HG02852 (cell line): ENCODE measurements around the gene ST6GALNAC1.
"Not testable (repeated sequence)": the region's sequence is repeated elsewhere in the genome, so short reads cannot be mapped to it uniquely, and the experiment has no call there.

Experiments
- ATAC-seq: cut with Tn5 transposase; IDR thresholded peaks from one replicate; pipeline ENCODE4 v1.9.1; 2021; ENCODE audit warnings: mild to moderate bottlenecking, moderate library complexity; ENCODE audit not compliant: unreplicated experiment

The ST6GALNAC1 gene

DNA sequence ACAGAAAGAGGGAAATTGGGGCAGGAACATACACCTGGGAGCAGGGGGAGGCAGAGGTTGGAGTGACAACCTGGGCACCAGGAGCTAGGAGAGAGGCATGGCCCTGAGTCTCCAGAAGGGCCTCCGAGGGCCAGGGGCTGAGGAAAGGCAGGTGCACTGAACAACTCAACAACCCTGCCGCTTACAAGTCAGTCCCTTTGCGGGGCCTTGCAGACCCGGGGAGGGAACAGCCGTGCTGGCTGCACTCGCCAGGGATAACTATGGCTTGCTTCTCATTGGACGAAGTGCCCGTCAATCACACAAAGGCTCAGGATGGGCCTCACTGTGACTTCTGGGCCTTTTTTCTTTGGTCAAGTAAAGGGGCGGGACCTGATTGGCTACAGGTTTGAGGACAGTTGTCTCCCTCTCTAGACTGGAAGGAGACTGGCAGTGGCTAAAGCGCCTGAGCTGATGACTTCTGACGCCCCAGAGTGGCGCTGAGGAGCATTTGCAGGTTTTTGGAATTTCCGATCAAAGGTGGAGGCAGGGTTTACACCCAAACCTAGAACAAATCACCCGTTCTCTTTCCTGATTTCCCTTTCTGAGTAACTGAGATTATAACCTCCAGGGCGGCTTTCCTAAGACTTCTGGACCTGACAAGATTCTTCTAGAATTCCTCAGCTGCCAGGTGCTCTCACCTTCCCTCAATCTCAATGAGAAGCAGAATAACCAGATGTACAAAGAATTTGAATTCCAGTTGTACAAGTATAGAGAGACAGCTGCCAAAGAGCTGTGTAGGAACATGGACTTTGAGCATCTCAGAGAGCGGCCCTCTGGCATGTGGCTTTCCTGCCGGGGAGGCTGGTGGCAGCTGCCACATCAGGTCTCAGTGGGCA, 30.3 kb downstream of the ST6GALNAC1 start:
- no peak for ATAC-seq

DNA sequence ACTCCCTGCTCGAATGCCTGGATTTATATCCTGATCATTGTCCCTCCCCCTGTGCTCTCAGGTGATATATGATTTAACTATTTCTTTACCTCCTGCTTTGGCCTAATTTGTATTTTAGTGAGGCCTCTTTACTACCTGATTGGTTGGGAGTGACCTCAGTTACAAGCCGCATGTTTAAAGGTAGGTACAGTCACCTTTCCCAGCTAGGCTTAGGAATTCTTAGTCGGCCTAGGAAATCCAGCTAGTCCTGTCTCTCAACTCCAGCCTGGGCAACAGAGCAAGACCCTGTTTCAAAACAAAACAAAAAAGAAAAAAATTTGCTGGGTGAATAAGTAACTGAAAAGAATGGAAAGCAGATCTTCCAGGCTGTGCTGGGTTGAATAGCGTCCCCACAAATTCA, 31.1 kb downstream of the ST6GALNAC1 start:
- ATAC-seq: no peak

DNA sequence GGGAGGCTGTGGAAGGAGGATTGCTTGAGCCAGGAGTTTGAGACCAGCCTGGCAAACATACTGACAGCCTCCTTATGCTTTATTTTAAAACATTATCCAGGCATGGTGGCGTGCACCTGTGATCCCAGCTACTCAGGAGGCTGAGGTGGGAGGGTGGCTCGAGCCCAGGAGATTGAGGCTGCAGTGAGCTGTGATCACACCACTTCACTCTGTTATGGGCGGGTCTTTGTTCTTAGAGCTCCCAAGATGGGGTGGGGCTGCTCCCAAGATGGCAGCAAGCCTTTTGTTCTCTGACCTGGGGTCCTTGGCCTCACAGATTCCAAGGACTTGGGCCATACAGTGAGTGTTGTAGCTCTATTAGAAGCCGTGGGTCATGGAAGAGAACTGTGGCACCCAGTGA, 31.8 kb downstream of the ST6GALNAC1 start:
- no peak for ATAC-seq

DNA sequence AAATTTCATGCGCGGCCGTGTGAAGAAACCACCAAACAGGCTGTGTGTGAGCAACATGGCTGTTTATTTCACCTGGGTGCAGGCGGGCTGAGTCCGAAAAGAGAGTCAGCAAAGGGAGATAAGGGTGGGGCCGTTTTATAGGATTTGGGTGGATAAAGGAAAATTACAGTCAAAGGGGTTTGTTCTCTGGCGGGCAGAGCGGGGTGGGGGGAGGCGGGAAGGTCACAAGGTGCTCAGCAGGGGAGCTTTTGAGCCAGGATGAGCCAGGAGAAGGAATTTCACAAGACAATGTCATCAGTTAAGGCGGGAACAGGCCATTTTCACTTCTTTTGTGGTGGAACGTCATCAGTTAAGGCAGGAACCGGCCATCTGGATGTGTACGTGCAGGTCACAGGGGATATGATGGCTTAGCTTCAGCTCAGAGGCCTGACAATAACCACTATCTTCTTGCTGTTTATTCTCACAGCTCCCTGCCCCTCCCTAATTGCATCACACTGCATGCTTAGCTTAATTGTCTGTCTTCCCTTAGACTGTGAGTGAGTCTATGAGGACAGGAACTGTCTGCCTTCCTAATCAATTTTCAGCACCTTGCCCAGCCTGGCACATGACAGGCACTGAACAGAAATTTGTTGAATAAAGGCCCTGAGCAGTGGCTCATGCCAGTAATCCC, 32.3 kb downstream of the ST6GALNAC1 start:
- ATAC-seq: not testable (repeated sequence)

DNA sequence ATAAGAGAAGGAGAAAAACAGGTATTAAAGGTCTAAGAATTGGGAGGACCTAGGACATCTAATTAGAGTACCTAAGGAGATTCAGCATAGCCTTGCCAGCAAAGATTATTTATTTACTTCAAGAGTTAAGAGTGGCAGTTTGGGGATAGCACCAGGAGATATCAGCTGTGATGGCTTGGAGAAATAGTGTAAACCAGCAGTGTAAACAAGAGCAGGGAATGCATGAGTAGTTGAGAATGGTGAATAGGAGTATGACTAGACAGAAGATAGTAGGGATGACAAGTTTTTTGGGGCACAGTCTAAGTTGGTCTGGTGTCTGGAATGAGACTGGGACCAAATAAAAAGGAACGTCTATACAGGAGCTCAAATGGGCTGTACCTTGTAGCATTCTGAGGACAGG, 36.9 kb downstream of the ST6GALNAC1 start:
- ATAC-seq: not testable (repeated sequence)

DNA sequence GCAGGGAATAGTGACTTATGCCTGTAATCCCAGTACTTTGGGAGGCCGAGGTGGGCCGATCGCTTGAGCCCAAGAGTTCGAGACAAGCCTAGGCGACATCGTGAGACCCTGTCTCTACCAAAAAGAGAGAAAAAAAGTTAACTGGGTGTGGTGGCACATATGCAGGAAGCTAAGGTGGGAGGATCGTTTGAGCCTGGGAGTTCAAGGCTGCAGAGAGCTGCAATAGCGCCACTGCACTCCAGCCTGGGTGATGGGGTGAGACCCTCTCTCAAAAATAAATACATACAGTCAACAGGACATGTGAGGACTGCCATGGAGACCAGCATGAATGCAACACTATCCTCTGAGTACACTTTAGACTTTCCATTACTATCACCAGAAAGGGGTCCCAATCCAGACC, 42.5 kb downstream of the ST6GALNAC1 start:
- no peak for ATAC-seq

DNA sequence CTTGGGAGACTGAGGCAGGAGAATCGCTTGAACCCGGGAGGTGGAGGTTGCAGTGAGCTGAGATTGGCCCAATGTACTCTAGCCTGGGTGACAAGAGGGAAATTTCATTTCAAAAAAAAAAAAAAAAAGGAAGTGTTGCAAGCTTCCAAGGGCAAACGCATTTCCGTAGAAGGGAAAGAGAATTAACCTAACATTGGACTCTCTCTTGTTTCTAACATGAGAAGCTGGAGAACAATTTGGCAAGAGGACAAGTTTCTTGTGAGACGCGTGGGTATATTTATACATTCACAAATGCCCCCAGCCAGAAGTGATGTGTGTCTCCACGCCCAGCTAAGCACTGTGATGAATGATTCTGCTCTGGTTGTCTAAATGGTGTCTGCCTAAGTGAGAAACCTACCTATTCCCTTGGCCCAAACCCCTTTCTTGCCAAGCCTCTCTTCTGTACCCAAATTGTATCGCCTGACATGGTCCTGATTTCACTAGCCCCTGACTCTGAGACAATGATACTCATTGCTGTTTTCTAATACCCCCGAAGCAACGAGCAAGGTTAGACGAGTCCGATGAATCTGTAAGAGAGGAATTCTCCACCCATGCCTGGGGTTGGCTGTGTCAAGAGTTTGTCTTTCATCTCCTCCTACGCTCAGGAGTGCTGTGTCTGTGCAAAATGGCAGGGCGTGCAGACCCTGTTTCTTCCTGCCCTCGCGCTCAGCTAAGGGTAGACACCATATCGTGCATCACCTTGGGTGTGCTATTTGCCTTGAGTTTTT, 43.7 kb downstream of the ST6GALNAC1 start:
- no peak for ATAC-seq

DNA sequence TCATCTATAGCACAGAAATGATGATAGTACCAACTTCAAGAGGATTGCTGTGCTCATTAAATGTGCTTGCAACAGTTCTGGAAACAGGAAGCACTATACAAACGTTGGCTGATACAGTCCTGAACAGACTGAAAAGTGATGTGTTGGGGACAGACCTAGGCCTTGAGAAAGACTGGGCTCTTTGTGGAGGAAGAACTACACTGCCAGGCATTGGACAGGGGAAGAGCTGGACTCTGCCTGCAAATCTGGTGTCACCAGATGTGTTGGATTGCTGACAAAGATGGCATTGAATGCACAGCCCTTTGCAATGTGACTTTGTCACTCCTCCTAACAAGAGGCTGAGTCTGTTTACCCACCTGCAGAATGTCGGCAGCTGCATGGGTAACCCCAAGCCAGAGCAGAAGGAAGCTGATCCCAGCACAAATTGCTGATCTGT, 45.5 kb downstream of the ST6GALNAC1 start:
- ATAC-seq: no peak

DNA sequence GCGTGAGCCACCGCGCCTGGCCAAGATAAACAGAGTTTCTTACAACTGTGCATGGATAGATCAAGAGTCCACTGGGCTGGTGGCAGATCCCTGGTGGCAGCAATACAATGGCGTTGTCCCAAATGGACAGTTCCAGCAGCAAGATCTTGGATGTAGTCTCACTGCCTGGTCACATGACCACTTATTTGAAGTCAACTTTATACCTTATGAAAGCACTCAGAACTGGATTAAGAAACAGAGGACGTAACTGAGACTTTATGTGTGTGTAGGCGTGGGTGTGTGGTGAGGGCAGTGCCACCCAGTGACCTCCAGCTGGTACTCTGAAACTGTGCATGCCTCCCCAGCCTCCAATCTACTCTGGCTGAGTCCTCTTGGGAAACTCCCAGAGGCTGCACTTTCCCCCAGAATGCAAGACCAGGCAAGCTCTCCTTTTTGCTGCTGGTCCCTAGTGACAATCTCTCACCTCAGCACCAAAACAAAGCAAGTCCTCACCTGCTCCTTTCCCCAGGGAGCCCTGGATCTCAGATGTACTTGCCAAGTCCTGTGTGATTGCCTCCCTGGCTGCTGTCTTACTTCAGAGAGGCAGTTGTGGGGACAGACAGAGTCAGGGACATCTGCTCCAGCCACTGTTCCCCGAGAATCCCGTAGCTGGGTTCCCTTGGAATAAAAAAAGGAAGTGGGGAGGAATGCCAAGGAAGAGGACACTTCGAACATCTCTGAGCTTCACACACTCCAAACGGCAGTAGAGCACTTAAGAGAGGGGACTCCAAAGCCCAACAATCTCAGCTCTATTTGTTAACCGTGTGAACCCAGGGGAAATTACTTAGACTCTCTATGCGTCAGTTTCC, 46.2 kb downstream of the ST6GALNAC1 start:
- no peak for ATAC-seq

DNA sequence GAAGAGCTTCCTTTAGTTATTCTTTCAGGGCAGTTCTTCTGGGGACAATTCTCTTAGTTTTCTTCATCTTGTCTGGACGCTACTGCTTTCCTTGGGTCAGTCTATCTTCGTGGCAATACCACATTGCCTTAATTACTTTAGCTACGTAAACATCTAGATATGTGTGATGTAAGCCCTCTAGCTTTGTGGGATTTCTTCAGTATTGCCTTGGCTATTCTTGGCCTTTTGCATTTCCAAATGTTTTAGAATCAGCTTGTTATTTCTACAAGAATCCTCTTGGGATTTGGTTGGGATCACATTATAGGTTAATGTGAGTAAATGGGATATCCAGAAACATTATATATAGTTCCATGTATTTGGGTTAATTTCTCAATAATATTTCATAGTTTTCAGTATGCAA, 48.9 kb downstream of the ST6GALNAC1 start:
- no peak for ATAC-seq

DNA sequence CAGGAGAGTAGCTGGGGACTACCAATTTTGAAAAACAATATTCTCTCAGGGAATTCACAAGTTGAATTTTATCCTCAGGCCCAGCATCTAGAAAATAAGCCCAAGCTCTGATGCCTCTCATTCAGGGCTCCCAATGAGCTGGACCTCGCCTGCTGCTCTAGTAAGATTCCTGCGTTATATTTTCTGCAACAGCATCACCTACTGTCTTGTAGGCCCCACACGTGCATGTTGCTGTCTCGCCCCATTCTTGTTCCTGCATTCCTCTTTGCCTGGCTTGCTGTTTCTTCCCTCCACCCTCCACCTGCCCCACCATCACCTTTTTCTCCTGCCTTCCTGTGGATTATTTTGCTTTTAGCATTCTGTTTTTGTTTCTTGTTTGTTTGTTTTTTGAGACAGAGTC, 49.6 kb downstream of the ST6GALNAC1 start:
- no peak for ATAC-seq

DNA sequence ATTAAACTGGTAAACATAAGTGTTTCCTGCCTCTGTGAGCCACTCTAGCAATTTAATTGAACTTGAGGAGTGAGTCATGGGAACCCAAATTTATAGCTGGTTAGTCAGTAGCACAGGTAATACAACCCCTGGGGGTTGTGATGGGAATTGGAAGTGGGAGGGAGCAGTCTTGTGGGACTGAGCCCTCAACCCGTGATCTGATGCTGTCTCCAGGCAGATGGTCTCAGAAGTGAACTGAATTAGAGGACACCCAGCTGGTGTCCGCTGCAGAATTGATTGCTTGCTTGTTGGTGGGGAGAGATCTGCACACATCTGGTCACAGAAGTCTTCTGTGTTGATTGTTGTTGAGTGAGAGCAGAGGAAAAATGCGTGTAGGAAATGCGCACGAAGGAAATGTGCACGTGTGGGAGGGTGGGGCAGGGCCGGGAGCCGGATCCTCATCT, 50.2 kb downstream of the ST6GALNAC1 start:
- no peak for ATAC-seq

DNA sequence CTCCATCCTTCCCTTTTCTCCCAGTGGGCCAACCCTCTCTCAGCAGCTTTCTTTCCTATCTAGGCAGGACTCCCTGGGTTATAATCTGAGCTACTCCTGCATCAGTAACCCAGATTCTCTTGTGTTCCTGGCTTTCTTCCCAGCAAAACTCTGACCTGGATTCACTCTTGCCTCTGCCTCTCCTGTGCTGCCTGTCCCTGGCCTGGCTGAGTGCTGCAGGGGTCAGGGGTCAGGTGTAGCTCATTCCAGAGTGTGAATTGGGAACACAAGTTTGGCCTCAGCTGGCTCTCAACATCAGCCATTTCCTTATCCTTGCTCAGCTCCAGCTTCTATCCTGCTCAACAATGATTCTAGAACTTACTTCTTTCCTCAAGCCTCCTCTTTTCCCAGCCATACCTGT, 55.4 kb downstream of the ST6GALNAC1 start:
- no peak for ATAC-seq

DNA sequence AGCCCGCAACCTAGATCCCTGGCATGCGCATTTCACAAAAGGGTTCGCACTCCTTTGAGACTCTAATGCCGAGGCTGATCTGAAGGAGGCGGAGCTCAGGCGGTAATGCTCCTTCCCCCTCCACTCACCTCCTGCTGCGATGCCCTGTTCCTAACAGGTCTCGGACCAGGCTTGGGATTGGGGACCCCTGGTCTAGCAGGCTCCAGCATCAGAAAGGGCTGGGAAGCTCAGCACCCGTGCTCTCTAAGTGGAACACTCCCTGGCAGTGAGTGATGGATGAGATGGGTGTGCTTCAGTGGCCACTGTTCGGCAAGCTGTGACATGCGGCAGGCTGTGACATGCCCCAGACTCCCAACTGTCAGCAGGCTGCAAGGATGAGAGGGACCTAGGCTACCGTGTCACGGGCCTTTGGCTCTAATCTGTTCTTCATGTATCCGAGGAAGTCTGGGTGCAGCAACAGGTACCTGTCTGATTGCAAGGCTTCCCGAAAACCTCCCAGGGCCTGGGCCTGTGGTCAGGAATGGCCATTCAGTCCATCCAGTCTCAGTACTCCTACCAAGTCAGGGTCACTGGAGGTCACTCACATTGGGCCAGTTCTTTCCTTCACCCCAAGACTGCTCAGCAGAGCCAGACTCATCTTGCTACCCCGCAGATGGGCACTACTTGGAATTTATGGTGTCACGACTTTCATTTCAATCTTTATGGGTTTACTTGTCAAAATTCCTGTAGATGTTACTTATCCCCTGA, 56.6 kb downstream of the ST6GALNAC1 start:
- ATAC-seq: no peak

DNA sequence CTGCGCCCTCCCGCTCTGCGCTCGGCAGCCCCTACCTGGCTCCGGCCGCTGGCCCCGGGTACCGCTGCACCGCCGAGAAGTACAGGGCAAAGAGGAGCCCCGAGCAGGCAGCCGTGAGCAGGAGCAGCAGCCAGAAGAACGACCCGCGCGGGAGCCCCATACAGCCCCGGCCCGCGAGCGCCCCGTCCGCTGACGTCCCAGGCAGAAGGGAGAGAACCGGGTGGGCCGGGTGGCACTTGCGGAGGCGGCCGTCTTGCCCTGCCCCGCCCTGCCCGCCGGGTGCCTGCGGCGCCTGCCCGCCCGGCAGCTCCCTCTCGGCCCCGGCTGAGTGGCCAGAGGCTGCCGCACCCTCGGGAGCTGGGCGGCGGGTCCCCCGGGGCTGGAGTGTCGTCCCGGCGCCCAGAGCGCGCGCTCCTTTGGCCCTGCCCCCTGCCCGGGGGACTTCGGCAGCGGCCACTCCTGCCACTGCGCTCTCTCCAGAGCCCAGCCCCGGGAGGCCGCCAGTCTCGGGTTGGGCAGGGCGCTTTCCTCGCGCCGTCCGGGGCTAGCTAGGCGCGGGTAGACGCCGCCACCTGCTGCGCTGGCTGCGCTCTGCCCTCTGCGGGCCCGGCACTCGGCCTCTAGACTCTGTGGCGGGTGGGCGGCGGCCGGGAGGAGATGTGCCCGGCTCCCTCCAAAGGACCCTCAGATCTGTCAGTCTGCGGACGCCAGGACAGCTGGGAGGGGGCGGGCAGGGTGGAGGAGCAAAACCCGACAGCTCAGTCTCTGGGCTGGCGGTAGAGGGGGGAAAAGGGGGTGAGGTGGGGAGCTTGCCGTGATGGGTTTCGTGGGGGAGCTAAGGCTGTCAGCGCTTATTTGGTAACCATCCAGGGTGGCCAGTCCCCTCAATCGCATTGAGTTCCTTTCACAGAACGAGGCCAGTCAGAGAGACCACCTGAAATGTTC, 57.6 kb downstream of the ST6GALNAC1 start, which contains the start of gene ST6GALNAC2:
Gene ST6GALNAC2, minus strand, starts transcription at position 212 of the 945 bp plus-strand sequence. Its CDS starts 52 bp downstream, at position 160.
- no peak for ATAC-seq

DNA sequence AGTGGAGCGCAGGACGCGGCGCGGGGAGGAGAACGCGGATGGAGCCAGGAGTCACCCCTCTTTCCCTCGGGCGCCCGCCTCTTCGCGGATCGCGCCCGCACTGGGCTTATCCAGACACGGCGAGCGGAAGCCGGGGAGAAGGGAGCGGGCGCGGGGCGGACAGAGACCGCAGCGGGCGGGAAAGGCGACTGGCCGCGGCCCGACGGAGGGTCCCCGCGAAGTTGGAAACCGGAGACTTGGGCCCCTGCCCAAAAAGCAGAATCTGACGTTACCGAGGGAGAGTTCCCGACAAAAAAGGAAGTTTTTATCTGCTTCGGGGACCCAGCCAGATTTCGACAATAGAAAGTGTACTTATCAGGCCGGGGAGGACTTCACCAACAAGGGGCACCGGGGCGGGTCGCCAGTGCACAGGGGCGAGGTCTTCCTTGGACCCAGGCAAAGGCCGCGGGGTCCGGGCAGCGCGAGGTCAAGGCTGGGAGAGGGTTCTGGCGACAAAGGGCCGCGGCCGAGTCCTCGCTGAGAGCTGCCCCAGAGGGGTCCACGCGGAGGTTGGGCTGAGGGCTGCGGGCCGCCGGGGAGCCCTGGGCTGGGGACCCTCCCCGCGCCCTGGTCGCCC, 58.4 kb downstream of the ST6GALNAC1 start:
- no peak for ATAC-seq

DNA sequence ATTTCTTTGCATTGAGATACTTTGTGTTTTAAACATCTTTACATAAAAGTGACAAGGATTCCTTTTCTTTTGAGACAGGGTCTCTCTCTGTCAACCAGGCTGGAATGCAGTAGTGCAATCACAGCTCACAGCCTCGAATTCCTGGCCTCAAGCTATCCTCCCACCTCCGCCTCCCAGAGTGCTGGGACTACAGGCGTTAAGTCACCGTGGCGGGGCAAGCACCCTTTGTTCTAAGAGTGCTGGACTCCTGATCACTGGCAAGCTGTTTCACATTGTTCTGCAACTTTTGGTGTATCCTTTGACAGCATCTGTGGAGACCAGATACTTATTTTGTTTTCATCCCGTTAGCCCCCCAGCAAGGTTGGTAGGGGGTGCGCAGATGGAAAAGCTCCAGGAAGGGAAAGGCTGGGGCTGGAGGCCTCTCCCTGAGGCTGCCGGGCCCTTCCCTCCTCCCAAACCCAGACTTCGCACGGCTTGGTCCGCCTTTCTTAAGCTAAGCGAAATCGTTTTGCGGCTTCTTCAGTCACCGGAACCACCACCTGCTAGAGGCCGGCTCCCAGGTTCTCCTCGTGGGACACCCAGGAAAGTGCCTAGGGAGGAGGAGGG, 59.0 kb downstream of the ST6GALNAC1 start:
- no peak for ATAC-seq

DNA sequence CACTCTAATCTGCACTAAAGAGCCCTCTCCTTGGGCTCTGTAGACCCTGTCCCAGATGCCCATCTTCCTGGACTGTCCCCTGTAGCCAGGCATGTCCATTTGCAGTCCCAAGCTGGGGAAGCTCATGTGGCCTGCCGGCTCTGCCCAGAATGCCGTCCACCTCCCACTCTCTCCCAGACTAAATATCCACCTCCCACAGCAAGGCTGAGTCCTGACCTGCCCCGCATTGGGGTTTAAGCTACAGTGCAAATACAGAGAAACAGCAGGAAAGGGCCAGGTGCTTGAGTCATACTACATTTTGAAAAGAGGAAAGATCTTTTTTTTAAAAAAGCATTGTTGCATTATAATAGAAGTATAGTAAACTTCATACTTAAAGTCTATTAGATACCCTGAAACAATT, 60.9 kb downstream of the ST6GALNAC1 start:
- ATAC-seq: no peak
